Prostate gland (tissue), 2 donors: ENCODE measurements around the gene ING3. TPM values are rescaled to one million over a fixed set of nuclear protein-coding genes. Genes with fewer than 3 reads are reported as not detected.

Experiments
- DNase-seq: peaks from one replicate; pipeline ENCODE4 v3.0.0-alpha.2; 2019; ENCODE audit warnings: low spot score
- H3K27ac ChIP-seq, 2 donors: fragments of 200-600 bp; sonication (generic); 2 replicates each; pipeline ENCODE4 v1.5.1; 2017 to 2019
- H3K27me3 ChIP-seq: fragments of 200-600 bp; sonication (generic); replicated peaks from 2 replicates; pipeline ENCODE4 v1.5.1; 2019; ENCODE audit not compliant: insufficient read depth
- H3K36me3 ChIP-seq, 2 donors: fragments of 200-600 bp; sonication (generic); 1 replicate in 1 of 2; 2 replicates in 1 of 2; pipeline versions ENCODE4 v1.5.1 to v1.8.1; 2017 to 2019
- H3K4me1 ChIP-seq: fragments of 200-600 bp; sonication (generic); replicated peaks from 2 replicates; pipeline ENCODE4 v1.5.1; 2019
- H3K4me3 ChIP-seq, 2 donors: fragments of 200-600 bp; sonication (generic); 2 replicates each; pipeline ENCODE4 v1.5.1; 2017 to 2019
- H3K9me3 ChIP-seq: fragments of 200-600 bp; sonication (generic); 2 replicates; pipeline ENCODE4 v1.5.1; 2017
- POLR2A ChIP-seq: fragments of 450-650 bp; IDR thresholded peaks from one replicate; pipeline ENCODE4 v1.6.1; 2016; ENCODE audit warnings: antibody characterized with exemption, mild to moderate bottlenecking
- POLR2AphosphoS5 ChIP-seq: sonication (generic); formaldehyde crosslinking; IDR thresholded peaks from one replicate; pipeline ENCODE4 v1.6.1; 2017; ENCODE audit warnings: antibody characterized with exemption
- WGBS: methylation state at CpG from one replicate; pipeline ENCODE4 v1.1.5; 2018; 5-methylcytosine and 5-hydroxymethylcytosine counted together
- intact Hi-C: fragments of 100-400 bp; cut with DNase I; formaldehyde crosslinking; loops from one replicate; pipeline ENCODE4 v1.14.2; 2022
- total RNA-seq, 2 donors: library from RNA; depleted of rRNA; stranded (reverse); fragments of >200 nt; gene quantifications; one replicate each; pipeline ENCODE4 v1.1.0, GENCODE V29; 2016
- TF ChIP-seq, protein P1 (sequence below), 4 experiments: fragments of 200-600 bp in 2 of 4; fragments of 450-650 bp in 2 of 4; sonication (generic) in 2 of 4; IDR thresholded peaks; 1 replicate in 3 of 4; 2 replicates in 1 of 4; pipeline ENCODE4 v1.5.1; 2016 to 2019; ENCODE audit warnings: antibody characterized with exemption in 4 of 4, mild to moderate bottlenecking in 2 of 4, moderate library complexity in 2 of 4

ING3 gene
- total RNA-seq, 2 donors from 2014 or later = 12.4 to 20.8 TPM

DNA sequence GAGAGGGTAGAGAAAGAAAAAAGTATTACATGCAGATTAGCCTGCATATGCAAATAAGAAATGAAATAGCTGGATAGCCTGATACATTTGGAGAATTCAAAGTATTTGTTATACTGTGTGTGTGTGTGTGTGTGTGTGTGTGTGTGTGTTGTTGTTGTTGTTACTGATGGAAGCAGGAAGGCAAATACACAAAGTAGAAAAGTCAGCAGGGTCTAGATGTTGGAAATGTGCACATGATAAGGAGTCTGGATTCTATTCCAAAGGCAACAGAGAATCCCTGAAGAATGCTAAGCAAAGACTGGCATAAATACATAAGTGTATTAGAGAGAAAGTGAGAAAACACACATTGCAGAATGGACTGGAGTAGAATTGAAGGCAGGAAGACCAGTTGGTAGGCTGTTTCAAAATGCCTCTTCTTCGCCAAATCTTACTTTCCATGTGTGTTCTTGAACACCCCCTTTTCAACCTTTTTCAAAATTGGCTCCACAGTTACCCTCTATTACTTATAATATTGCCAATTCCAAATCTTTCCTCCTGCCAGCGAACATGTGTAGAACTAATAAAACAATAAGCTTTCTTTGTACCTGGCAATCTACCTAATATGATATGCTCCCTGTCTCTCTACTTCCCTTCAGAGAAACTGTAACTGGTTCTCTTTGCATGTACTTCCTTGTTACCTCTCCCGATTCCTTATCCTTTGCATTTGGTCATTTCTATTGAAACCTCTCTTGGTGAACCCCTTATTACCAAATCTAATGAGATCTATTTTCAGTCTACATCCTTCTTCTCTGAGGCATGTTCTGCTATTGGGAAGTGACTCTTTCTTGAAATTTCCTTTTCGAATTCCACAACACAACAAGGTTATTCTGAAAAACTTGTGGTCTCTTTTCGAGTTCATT, 44.2 kb downstream of the ING3 start:
- H3K36me3 ChIP-seq = no peaks in the 10 kb centered on the region
- WGBS = 85% methylated on average over 5 of the region's 5 CpGs
- no peak overlapping the region for H3K4me3 ChIP-seq
- no peak for DNase-seq
- intact Hi-C loops = no loop called here
- no peaks in the 10 kb centered on the region for H3K9me3 ChIP-seq
- H3K27ac ChIP-seq = no peak overlapping the region
- H3K27me3 ChIP-seq = no peaks in the 10 kb centered on the region
- no peaks in the 10 kb centered on the region for H3K4me1 ChIP-seq
- TF ChIP-seq, protein P1, sequence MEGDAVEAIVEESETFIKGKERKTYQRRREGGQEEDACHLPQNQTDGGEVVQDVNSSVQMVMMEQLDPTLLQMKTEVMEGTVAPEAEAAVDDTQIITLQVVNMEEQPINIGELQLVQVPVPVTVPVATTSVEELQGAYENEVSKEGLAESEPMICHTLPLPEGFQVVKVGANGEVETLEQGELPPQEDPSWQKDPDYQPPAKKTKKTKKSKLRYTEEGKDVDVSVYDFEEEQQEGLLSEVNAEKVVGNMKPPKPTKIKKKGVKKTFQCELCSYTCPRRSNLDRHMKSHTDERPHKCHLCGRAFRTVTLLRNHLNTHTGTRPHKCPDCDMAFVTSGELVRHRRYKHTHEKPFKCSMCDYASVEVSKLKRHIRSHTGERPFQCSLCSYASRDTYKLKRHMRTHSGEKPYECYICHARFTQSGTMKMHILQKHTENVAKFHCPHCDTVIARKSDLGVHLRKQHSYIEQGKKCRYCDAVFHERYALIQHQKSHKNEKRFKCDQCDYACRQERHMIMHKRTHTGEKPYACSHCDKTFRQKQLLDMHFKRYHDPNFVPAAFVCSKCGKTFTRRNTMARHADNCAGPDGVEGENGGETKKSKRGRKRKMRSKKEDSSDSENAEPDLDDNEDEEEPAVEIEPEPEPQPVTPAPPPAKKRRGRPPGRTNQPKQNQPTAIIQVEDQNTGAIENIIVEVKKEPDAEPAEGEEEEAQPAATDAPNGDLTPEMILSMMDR (IDR thresholded peaks at IDR 0.05) = no peak
- TF ChIP-seq POLR2A = no peak
- TF ChIP-seq POLR2AphosphoS5 = no peak

DNA sequence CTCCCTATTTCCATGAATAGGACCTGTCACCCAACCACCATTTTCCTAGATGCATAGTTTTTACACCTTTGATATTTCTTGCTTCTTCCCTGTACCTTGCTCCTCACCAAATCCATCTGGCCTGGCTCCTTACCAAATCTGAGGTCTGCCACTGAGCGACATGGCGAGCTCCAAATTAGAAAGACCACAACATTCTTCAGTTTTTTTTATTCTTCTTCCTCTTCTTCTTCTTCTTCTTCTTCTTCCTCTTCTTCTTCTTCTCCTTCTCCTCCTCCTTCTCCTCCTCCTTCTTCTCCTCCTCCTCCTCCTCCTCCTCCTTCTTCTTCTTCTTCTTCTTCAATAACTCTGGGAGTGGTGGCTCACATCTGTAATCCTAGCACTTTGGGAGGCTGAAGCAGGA, 45.1 kb downstream of the ING3 start:
- Histone ChIP-seq H3K36me3 (no peaks in the 10 kb centered on the region), H3K27me3 (no peaks in the 10 kb centered on the region), H3K9me3 (no peaks in the 10 kb centered on the region), H3K4me1 (no peaks in the 10 kb centered on the region), H3K27ac (no peak overlapping the region), H3K4me3 (no peak overlapping the region)
- intact Hi-C loops = no loop called here
- no peak for TF ChIP-seq POLR2A
- no peak for TF ChIP-seq POLR2AphosphoS5
- TF ChIP-seq, protein P1 (IDR thresholded peaks at IDR 0.05) = no peak
- 96% methylated on average over 2 of the region's 2 CpGs for WGBS
- no peak for DNase-seq

DNA sequence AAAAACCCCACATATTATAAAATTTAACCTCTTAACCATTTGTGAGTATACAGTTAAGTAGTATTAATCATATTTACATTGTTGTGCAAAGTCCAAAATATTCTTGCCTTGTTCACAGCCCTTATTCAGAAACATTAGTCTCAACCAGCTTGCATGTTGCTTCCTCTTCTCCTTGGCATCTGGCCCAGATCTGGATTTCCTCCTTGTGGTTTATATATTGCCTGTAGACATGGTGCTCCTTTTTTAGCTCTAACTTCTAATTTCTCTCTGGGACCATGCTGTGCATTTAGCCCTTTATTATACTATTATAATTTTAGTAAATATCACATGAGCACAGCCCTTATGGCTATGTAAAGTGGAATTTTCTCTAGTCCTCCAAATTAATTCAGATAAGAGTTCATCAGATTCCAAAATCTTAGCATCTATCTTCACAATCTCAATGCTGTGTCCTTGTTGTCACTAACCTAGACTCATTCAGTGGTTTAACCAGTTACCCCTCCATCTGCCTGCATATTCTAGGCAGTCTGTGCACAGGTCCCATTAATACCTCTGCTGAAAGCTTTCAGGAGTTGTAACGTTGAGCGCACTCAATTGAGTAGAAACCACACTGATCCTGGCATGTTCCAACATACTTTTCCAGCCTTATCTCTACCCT, 45.9 kb downstream of the ING3 start:
- no peaks in the 10 kb centered on the region for H3K9me3 ChIP-seq
- no peaks in the 10 kb centered on the region for H3K4me1 ChIP-seq
- WGBS = 84% methylated on average over 2 of the region's 2 CpGs
- no peak overlapping the region for H3K27ac ChIP-seq
- H3K27me3 ChIP-seq = no peaks in the 10 kb centered on the region
- intact Hi-C loops = no loop called here
- TF ChIP-seq, protein P1 (IDR thresholded peaks at IDR 0.05) = no peak
- TF ChIP-seq POLR2A (no peak), POLR2AphosphoS5 (peak; percentile 16)
- H3K36me3 ChIP-seq = no peaks in the 10 kb centered on the region
- no peak overlapping the region for H3K4me3 ChIP-seq
- DNase-seq = peak; percentile 74

DNA sequence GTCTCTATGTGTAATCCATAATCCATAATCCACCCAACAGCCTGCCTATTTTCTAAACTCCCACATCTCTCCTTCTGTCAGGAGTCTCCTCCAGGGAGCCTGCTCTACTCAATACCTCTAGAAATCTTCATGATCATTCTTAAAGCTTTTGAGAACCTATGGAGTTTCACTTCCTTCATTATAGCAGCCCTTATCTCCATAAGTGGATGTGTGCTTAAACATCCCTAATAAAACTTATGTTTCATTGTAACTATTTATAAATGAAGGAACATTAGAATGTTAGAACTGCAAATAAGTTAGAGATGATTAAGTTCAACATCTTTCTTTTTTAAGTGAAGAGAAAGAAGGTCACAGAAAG, 46.4 kb downstream of the ING3 start:
- no peak for TF ChIP-seq POLR2AphosphoS5
- TF ChIP-seq, protein P1 (IDR thresholded peaks at IDR 0.05) = no peak
- no peak for TF ChIP-seq POLR2A
- DNase-seq = no peak
- Histone ChIP-seq H3K36me3 (no peaks in the 10 kb centered on the region), H3K4me3 (no peak overlapping the region), H3K9me3 (no peaks in the 10 kb centered on the region), H3K4me1 (no peaks in the 10 kb centered on the region), H3K27me3 (no peaks in the 10 kb centered on the region), H3K27ac (no peak overlapping the region)
- intact Hi-C loops = no loop called here
